Cerebellar cortex (tissue), 1 donor: ENCODE results near the gene ACSM4.
"Not testable (repeated sequence)": the region's sequence is repeated elsewhere in the genome, so short reads cannot be mapped to it uniquely, and the experiment has no call there.

Source experiments
- DNase-seq: peaks from one replicate; pipeline ENCODE4 v3.0.0-alpha.2; 2015; ENCODE audit warnings: low spot score

Gene ACSM4

GRCh38 chr12:7337790-7338189 lies 33.9 kb downstream of the ACSM4 start:
- DNase-seq = not testable (repeated sequence)

GRCh38 chr12:7339675-7340074 lies 35.8 kb downstream of the ACSM4 start:
- no peak for DNase-seq

- DNase-seq = no peak
These were observed 41.1 kb downstream of the ACSM4 start for GRCh38 chr12:7344833-7345606.

- no peak for DNase-seq
These were observed 42.8 kb downstream of the ACSM4 start for GRCh38 chr12:7346551-7347225.

GRCh38 chr12:7349418-7349817 lies 45.5 kb downstream of the ACSM4 start:
- no peak for DNase-seq

GRCh38 chr12:7351177-7351576 lies 47.3 kb downstream of the ACSM4 start:
- DNase-seq = no peak

GRCh38 chr12:7352661-7353060 lies 48.8 kb downstream of the ACSM4 start:
- DNase-seq = no peak

GRCh38 chr12:7354529-7354928 lies 50.7 kb downstream of the ACSM4 start:
- no peak for DNase-seq

GRCh38 chr12:7361265-7361664 lies 57.4 kb downstream of the ACSM4 start:
- DNase-seq = no peak

- no peak for DNase-seq
These were observed 58.9 kb downstream of the ACSM4 start for GRCh38 chr12:7362734-7363133.

- DNase-seq = no peak
These were observed 65.4 kb downstream of the ACSM4 start for GRCh38 chr12:7369274-7369729.

GRCh38 chr12:7373226-7373625 lies 69.4 kb downstream of the ACSM4 start:
- peak; percentile 1 for DNase-seq

- DNase-seq = peak; percentile 24
These were observed 70.7 kb downstream of the ACSM4 start for GRCh38 chr12:7374423-7375144.

GRCh38 chr12:7375145-7375543 lies 71.3 kb downstream of the ACSM4 start:
- DNase-seq = no peak

- no peak for DNase-seq
These were observed 72.3 kb downstream of the ACSM4 start for GRCh38 chr12:7376196-7376595.
